PC-9 (cell line): Measurements from ENCODE around the gene ERBB4.

Source experiments
- CTCF ChIP-seq: fragments of 200-600 bp; sonication (generic); conservative IDR thresholded peaks from 2 replicates; pipeline ENCODE4 v1.6.1; 2017; ENCODE audit warnings: mixed run types, antibody characterized with exemption, mild to moderate bottlenecking, moderate library complexity
- EZH2 ChIP-seq: fragments of 200-600 bp; sonication (generic); IDR thresholded peaks from 2 replicates; pipeline ENCODE4 v1.8.0; 2017; ENCODE audit warnings: antibody characterized with exemption, low read depth

GRCh38 chr2:212107989-212108388 lies 430.6 kb downstream of the ERBB4 start:
- TF ChIP-seq CTCF (no peak), EZH2 (no peak)
